ENCODE results near the gene ATF1.

ATF1 gene

GRCh38 chr12:50763639-50764285, at the start of gene ATF1:
ATF1 (plus strand) TSS chr12:50764101; CDS start chr12:50780146, 16,045 bp downstream.
- peak; percentile 95 for DNase-seq (ENCODE audit: low spot score)

GRCh38 chr12:50715174-50715573, 48.7 kb upstream of the ATF1 start:
- DNase-seq (ENCODE audit: low spot score): no peak

- DNase-seq (ENCODE audit: low spot score): no peak
These were observed 45.1 kb upstream of the ATF1 start for GRCh38 chr12:50718760-50719159.

- no peak for DNase-seq (ENCODE audit: low spot score)
These were observed 43.8 kb upstream of the ATF1 start for GRCh38 chr12:50720085-50720484.

- DNase-seq (ENCODE audit: low spot score): no peak
These were observed 43.4 kb upstream of the ATF1 start for GRCh38 chr12:50720501-50720900.

GRCh38 chr12:50723865-50724264, 40.0 kb upstream of the ATF1 start:
- DNase-seq (ENCODE audit: low spot score): no peak

- DNase-seq (ENCODE audit: low spot score): no peak
These were observed 38.6 kb upstream of the ATF1 start for GRCh38 chr12:50725011-50725942.

GRCh38 chr12:50727466-50727865, 36.4 kb upstream of the ATF1 start:
- no peak for DNase-seq (ENCODE audit: low spot score)

GRCh38 chr12:50728417-50728816, 35.5 kb upstream of the ATF1 start:
- DNase-seq (ENCODE audit: low spot score): no peak

- DNase-seq (ENCODE audit: low spot score): no peak
These were observed 35.1 kb upstream of the ATF1 start for GRCh38 chr12:50728841-50729240.

GRCh38 chr12:50732591-50732990, 31.3 kb upstream of the ATF1 start:
- DNase-seq (ENCODE audit: low spot score): no peak

GRCh38 chr12:50733706-50734105, 30.2 kb upstream of the ATF1 start:
- no peak for DNase-seq (ENCODE audit: low spot score)

- peak; percentile 29 for DNase-seq (ENCODE audit: low spot score)
These were observed 29.3 kb upstream of the ATF1 start for GRCh38 chr12:50734409-50735263.

GRCh38 chr12:50739611-50740010, 24.3 kb upstream of the ATF1 start:
- no peak for DNase-seq (ENCODE audit: low spot score)

- no peak for DNase-seq (ENCODE audit: low spot score)
These were observed 23.6 kb upstream of the ATF1 start for GRCh38 chr12:50740307-50740706.

- DNase-seq (ENCODE audit: low spot score): no peak
These were observed 21.1 kb upstream of the ATF1 start for GRCh38 chr12:50742776-50743175.

- DNase-seq (ENCODE audit: low spot score): no peak
These were observed 18.0 kb upstream of the ATF1 start for GRCh38 chr12:50745861-50746260.

GRCh38 chr12:50746431-50746830, 17.5 kb upstream of the ATF1 start:
- no peak for DNase-seq (ENCODE audit: low spot score)

GRCh38 chr12:50747817-50748216, 16.1 kb upstream of the ATF1 start:
- DNase-seq (ENCODE audit: low spot score): no peak

- DNase-seq (ENCODE audit: low spot score): no peak
These were observed 14.4 kb upstream of the ATF1 start for GRCh38 chr12:50749459-50749882.

GRCh38 chr12:50750366-50750765, 13.5 kb upstream of the ATF1 start:
- DNase-seq (ENCODE audit: low spot score): no peak

GRCh38 chr12:50751948-50752721, 11.8 kb upstream of the ATF1 start:
- DNase-seq (ENCODE audit: low spot score): no peak

Measured in COLO829 (cell line).